Panc1 (cell line): ENCODE data around the gene FRMPD3. TPM values are rescaled to one million over a fixed set of nuclear protein-coding genes. Genes with fewer than 3 reads are reported as not detected.

Experiments
- ATAC-seq: fragments of 200-7000 bp; cut with Tn5 transposase; 2 replicates; pipeline ENCODE4 v1.9.1; 2020; ENCODE audit warnings: mild to moderate bottlenecking, moderate library complexity
- BruUV-seq: library from RNA; stranded (reverse); fragments of 400-500 nt; replicated peaks from 2 replicates; lab custom pipeline; 2021; lab: Mats Ljungman, UMichigan
- CTCF ChIA-PET: fragments of 300-600 bp; sonication (Branson Sonifier 250); formaldehyde crosslinking; loops from one replicate; lab custom pipeline; 2022; ENCODE audit warnings: antibody characterized with exemption; lab: Charles Lee
- POLR2A ChIA-PET: fragments of 300-600 bp; sonication (Branson Sonifier 250); formaldehyde crosslinking; loops from one replicate; lab custom pipeline; 2022; ENCODE audit warnings: antibody characterized with exemption; lab: Charles Lee
- DNase-seq: peaks from one replicate; pipeline ENCODE4 v3.0.0-alpha.2; 2010; ENCODE audit warnings: low read depth, low spot score
- H3K27ac ChIP-seq: 2 replicates; pipeline ENCODE4 v1.5.1; 2011; ENCODE audit warnings: mild to moderate bottlenecking, low read length, inconsistent platforms
- H3K27me3 ChIP-seq: fragments of 200-500 bp; sonication (Bioruptor generic); 2 replicates; pipeline ENCODE4 v1.6.0; 2014; ENCODE audit warnings: low read length, inconsistent platforms; ENCODE audit not compliant: control insufficient read depth, insufficient read depth
- H3K36me3 ChIP-seq: fragments of 200-500 bp; sonication (Bioruptor generic); 2 replicates; pipeline ENCODE4 v1.5.1; 2014; ENCODE audit warnings: inconsistent platforms, mild to moderate bottlenecking, low read length, moderate library complexity; ENCODE audit not compliant: control insufficient read depth, insufficient read depth
- H3K4me1 ChIP-seq: 2 replicates; pipeline ENCODE4 v1.5.1; 2011; ENCODE audit warnings: inconsistent platforms, mild to moderate bottlenecking, low read length, moderate library complexity; ENCODE audit not compliant: control insufficient read depth, insufficient read depth
- H3K4me3 ChIP-seq, 2 experiments: 2 replicates each; pipeline ENCODE4 v1.5.1; 2011 to 2012; ENCODE audit warnings: low read depth in 2 of 2, low read length in 2 of 2, mild to moderate bottlenecking in 2 of 2, inconsistent platforms in 1 of 2, moderate library complexity in 1 of 2
- H3K9me3 ChIP-seq: fragments of 200-500 bp; sonication (Bioruptor generic); 2 replicates; pipeline ENCODE4 v1.5.1; 2014; ENCODE audit warnings: low read depth, mild to moderate bottlenecking, inconsistent platforms, low read length, moderate library complexity; ENCODE audit not compliant: control insufficient read depth, insufficient read depth
- CTCF ChIP-seq: fragments of 450-650 bp; IDR thresholded peaks from 2 replicates; pipeline ENCODE4 v1.5.1; 2017; ENCODE audit warnings: mild to moderate bottlenecking
- POLR2AphosphoS5 ChIP-seq: IDR thresholded peaks from 2 replicates; pipeline ENCODE4 v1.6.1; 2012; ENCODE audit warnings: mild to moderate bottlenecking, low read depth, low read length, moderate library complexity
- REST ChIP-seq, 2 experiments: IDR thresholded peaks; 2 replicates each; pipeline ENCODE4 v1.6.1; 2011 to 2012; ENCODE audit warnings: low read depth in 2 of 2, control low read depth in 1 of 2, low read length in 1 of 2, mild to moderate bottlenecking in 1 of 2, moderate library complexity in 1 of 2; ENCODE audit not compliant: insufficient read depth in 1 of 2
- SIN3A ChIP-seq: IDR thresholded peaks from 2 replicates; pipeline ENCODE4 v1.6.1; 2012; ENCODE audit warnings: low read depth, mild to moderate bottlenecking, low read length, moderate library complexity, borderline replicate concordance; ENCODE audit not compliant: insufficient read depth
- TCF7L2 ChIP-seq: IDR thresholded peaks from 2 replicates; pipeline ENCODE4 v1.6.1; 2011; ENCODE audit warnings: mild to moderate bottlenecking, low read depth, low read length, inconsistent platforms
- in situ Hi-C: cut with HindIII; loops from 2 replicates; pipeline ENCODE4 v1.10.0; 2016; ENCODE audit warnings: low sequenced_read_pairs, low pct_unique_long_range_greater_than_20kb
- intact Hi-C: fragments of 100-400 bp; cut with micrococcal nuclease; formaldehyde crosslinking; loops from one replicate; pipeline ENCODE4 v1.10.0; 2022; ENCODE audit not compliant: unreplicated experiment
- total RNA-seq: library from RNA; stranded (reverse); gene quantifications from one replicate; pipeline ENCODE4 v1.2.1, GENCODE V29; 2021; ENCODE audit not compliant: unreplicated experiment

Gene FRMPD3
- total RNA-seq, 1 experiment from 2014 or later, result 0.31 TPM

GRCh38 chrX:107454302-107454701 lies 4.8 kb downstream of the FRMPD3 start:
- intact Hi-C loops (no loop called here), in situ Hi-C loops (no loop called here)
- BruUV-seq, result no TSS peak
- no peak for ATAC-seq
- Histone ChIP-seq H3K4me1 (no peaks in the 10 kb centered on the region), H3K27me3 (peaks cover 9% of the 10 kb centered on the region), H3K9me3 (no peaks in the 10 kb centered on the region), H3K4me3 (no peak overlapping the region), H3K27ac (no peak overlapping the region), H3K36me3 (no peaks in the 10 kb centered on the region)
- CTCF ChIA-PET, result no interaction called here
- no peak for DNase-seq
- no peak for TF ChIP-seq CTCF
- TF ChIP-seq SIN3A, result no peak
- no peak for TF ChIP-seq REST (IDR thresholded peaks at IDR 0.05; ENCODE audit: insufficient read depth in 1 of 2, low read depth in 2 of 2, low read length in 1 of 2)
- no peak for TF ChIP-seq TCF7L2
- no peak for TF ChIP-seq POLR2AphosphoS5
- POLR2A ChIA-PET, result no interaction called here

GRCh38 chrX:107457289-107457688 lies 7.8 kb downstream of the FRMPD3 start:
- no peaks in the 10 kb centered on the region for H3K36me3 ChIP-seq
- BruUV-seq, result no TSS peak
- POLR2A ChIA-PET, result no interaction called here
- DNase-seq (no peak), ATAC-seq (no peak)
- H3K4me3 ChIP-seq, result no peak overlapping the region
- no peak overlapping the region for H3K27ac ChIP-seq
- no peaks in the 10 kb centered on the region for H3K4me1 ChIP-seq
- in situ Hi-C loops, result no loop called here
- peaks cover 9% of the 10 kb centered on the region for H3K27me3 ChIP-seq
- no peaks in the 10 kb centered on the region for H3K9me3 ChIP-seq
- CTCF ChIA-PET, result no interaction called here
- intact Hi-C loops, result no loop called here
- TF ChIP-seq SIN3A (no peak), TCF7L2 (no peak), REST (IDR thresholded peaks at IDR 0.05; ENCODE audit: insufficient read depth in 1 of 2, low read depth in 2 of 2, low read length in 1 of 2) (no peak), CTCF (no peak), POLR2AphosphoS5 (no peak)
